Adipocyte (in vitro differentiated cells): ENCODE data around the gene RIMOC1.
"Not testable (repeated sequence)": the region's sequence is repeated elsewhere in the genome, so short reads cannot be mapped to it uniquely, and the experiment has no call there.

Source experiments
- DNase-seq: peaks from one replicate; pipeline ENCODE4 v3.0.0-alpha.2; 2015; ENCODE audit warnings: low read depth
- H3K27me3 ChIP-seq: replicated peaks from 2 replicates; pipeline ENCODE4 v1.7.0; 2013; ENCODE audit warnings: mild to moderate bottlenecking, low read length, moderate library complexity; ENCODE audit not compliant: control insufficient read depth, insufficient read depth
- H3K36me3 ChIP-seq: 2 replicates; pipeline ENCODE4 v1.7.0; 2013; ENCODE audit warnings: low read length, mild to moderate bottlenecking, moderate library complexity; ENCODE audit not compliant: control insufficient read depth, insufficient read depth, severe bottlenecking
- H3K4me1 ChIP-seq: 2 replicates; pipeline ENCODE4 v1.7.0; 2013; ENCODE audit warnings: mild to moderate bottlenecking, low read length, moderate library complexity; ENCODE audit not compliant: control insufficient read depth, insufficient read depth
- H3K4me3 ChIP-seq: 2 replicates; pipeline ENCODE4 v1.7.0; 2013; ENCODE audit warnings: mild to moderate bottlenecking, low read length, moderate library complexity
- H3K9ac ChIP-seq: 2 replicates; pipeline ENCODE4 v1.7.0; 2013; ENCODE audit warnings: mild to moderate bottlenecking, low read length, moderate library complexity
- H3K9me3 ChIP-seq: 2 replicates; pipeline ENCODE4 v1.7.0; 2013; ENCODE audit warnings: mild to moderate bottlenecking, low read length, moderate library complexity; ENCODE audit not compliant: control insufficient read depth

The RIMOC1 gene

DNA sequence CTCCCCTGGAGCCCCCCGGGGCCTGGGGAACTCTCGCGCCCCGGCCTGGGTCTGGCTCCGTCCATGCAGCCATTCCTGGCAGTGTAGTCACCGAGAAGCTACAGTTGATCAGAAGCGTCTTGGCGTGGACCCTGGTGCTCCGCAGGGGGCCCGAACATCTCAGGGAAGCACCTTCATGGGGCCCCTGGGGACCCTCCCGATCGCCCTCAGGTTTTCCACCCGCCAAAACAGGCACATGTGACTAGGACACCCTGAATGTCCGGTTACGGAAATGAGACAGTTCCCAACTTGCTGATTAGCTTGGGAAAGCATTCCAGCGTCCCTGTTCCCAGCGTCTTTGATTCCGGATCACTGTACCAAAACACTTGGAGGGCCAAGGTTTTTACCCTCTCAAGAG lies 21.4 kb downstream of the RIMOC1 start:
- no peak for DNase-seq
- peak overlapping the region; percentile 87 for H3K4me3 ChIP-seq
- no peaks in the 10 kb centered on the region for H3K9me3 ChIP-seq
- peak overlapping the region; percentile 90 for H3K9ac ChIP-seq
- H3K27me3 ChIP-seq: no peaks in the 10 kb centered on the region
- H3K36me3 ChIP-seq: peaks cover 18% of the 10 kb centered on the region
- peaks cover 11% of the 10 kb centered on the region for H3K4me1 ChIP-seq

DNA sequence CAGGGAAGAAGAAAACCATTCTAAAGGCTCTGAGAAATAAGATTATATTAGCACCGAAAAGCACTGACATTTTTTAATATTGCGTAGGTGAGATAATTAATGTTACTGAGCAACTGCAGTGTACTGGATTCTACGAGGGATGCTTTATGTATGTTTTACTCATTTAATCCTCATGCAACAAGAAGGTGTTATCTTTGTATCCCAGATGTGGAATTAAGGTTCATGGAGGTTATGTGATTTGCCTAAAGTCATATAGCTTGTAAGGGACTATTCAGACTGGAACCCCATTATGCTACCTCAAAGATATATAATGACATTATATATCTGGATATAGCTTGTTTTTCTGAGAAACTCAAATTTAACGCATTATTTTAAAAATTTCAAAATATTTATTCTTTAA lies 23.5 kb downstream of the RIMOC1 start:
- Histone ChIP-seq H3K27me3 (no peaks in the 10 kb centered on the region), H3K4me3 (no peak overlapping the region), H3K36me3 (peaks cover 10% of the 10 kb centered on the region), H3K9me3 (no peaks in the 10 kb centered on the region), H3K9ac (no peak overlapping the region), H3K4me1 (peaks cover 11% of the 10 kb centered on the region)
- DNase-seq: no peak

DNA sequence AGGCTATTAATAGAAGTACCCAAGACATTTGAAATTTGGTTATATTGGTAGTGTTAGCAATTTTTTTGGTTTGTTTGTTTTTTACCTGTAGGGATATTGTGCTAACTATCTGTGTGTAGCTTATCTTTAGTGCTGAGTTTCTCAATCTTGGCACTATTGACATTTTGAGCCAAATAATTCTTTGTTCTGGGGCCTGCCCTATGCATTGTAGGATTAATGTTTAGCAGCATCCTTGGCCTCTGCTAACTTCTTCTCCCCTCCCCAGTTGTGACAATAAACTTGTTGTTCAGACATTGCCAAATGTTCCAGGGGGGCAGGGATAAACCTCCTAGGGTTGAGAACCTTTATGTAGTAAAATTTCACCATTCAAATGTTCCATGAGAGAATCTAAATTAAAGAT lies 24.9 kb downstream of the RIMOC1 start:
- no peak overlapping the region for H3K4me3 ChIP-seq
- no peaks in the 10 kb centered on the region for H3K9me3 ChIP-seq
- peaks cover 11% of the 10 kb centered on the region for H3K4me1 ChIP-seq
- H3K27me3 ChIP-seq: no peaks in the 10 kb centered on the region
- peaks cover 14% of the 10 kb centered on the region for H3K36me3 ChIP-seq
- no peak overlapping the region for H3K9ac ChIP-seq
- DNase-seq: no peak

DNA sequence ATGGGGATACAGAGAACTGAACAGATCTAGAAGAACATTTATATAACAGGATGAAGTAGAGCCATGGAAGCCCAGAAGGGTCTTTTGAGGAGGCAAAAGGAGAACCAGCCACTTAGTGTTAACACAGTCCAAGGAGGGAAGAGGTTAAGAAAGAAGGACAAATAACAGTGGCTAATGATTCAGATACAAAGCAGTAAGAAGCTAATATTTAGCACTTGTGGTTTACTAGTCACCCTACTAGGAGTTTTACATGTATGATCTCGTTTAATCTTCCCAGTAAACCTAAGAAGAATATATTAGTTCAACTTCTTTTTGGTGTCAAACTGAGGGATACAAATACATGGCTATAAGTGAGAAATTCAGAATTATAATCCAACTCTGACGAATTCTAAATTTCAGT lies 28.6 kb downstream of the RIMOC1 start:
- H3K9ac ChIP-seq: no peak overlapping the region
- no peaks in the 10 kb centered on the region for H3K4me1 ChIP-seq
- no peaks in the 10 kb centered on the region for H3K9me3 ChIP-seq
- no peak overlapping the region for H3K4me3 ChIP-seq
- no peak for DNase-seq
- H3K27me3 ChIP-seq: no peaks in the 10 kb centered on the region
- H3K36me3 ChIP-seq: peaks cover 22% of the 10 kb centered on the region

DNA sequence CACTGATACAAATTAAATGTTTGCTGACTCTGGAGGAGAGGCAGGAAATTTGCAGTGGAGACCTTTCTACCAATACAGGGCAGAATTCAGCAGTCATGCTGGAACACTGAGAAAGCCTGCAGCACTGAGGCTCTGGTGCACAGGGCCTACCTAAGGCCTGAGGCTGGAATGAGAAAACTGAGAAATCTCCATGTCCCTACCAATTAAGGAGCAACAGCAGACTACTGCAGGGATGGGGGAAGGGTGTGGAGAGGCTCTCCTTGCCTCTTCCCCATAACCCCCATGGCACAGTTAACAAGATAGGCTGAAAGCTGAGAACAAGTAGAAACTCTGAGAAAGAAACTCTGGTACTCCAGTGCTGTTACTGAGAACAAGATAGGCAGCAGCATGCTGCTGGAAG lies 31.4 kb downstream of the RIMOC1 start:
- no peaks in the 10 kb centered on the region for H3K4me1 ChIP-seq
- H3K36me3 ChIP-seq: peaks cover 28% of the 10 kb centered on the region
- H3K27me3 ChIP-seq: no peaks in the 10 kb centered on the region
- H3K4me3 ChIP-seq: no peak overlapping the region
- no peak overlapping the region for H3K9ac ChIP-seq
- H3K9me3 ChIP-seq: no peaks in the 10 kb centered on the region
- DNase-seq: no peak

DNA sequence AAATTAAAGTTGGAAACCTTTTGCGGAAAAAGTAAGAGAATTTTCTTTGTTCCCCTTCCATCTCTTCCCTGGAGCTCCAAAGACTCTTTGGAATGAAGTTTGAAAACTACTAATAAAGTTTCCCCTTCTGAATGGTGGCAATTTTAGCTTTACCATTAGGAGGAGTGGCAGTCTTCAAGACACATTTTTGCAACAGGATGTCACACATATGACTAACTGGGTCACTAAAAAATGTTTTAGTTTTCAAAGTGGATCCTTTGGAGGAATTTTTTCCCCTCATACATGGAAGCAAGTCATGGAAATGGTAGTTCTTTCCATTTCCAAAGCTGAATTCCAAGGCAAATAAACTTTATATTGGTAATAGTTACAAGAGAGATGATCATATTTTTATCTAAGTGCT lies 36.5 kb downstream of the RIMOC1 start:
- Histone ChIP-seq H3K36me3 (peaks cover 22% of the 10 kb centered on the region), H3K9me3 (no peaks in the 10 kb centered on the region), H3K27me3 (no peaks in the 10 kb centered on the region), H3K4me1 (no peaks in the 10 kb centered on the region), H3K4me3 (no peak overlapping the region), H3K9ac (no peak overlapping the region)
- DNase-seq: peak; percentile 3

DNA sequence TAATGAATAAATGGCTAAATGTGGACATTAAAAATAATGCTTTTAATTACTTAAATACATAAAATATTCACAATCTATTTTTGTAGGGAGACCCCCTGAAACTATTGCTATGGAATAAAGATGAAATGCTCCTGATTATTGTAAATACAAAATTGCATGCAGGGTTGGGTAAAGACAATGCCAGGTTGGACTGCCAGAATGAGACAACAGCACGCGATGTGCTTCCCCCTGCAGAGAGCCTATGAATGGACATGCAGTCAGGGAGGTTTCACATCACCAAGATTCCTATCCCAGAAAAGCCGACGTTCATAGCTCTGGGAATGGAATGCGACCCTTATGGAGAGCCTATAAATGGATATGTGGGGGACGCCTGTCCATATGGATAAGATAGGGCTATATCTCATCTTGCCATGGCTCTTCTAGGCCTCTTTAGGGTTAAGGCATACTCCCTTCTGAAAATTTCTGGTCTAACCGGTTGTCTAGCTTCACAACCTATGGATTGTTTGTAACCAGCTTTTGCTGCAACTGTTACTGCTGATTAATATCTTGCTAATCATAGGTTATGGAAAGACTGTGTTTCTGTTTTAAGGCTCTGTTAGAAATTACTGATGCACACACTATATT lies 41.3 kb downstream of the RIMOC1 start:
- not testable (repeated sequence) for H3K4me1 ChIP-seq, H3K9me3 ChIP-seq, H3K9ac ChIP-seq, H3K36me3 ChIP-seq, DNase-seq, H3K4me3 ChIP-seq, H3K27me3 ChIP-seq

DNA sequence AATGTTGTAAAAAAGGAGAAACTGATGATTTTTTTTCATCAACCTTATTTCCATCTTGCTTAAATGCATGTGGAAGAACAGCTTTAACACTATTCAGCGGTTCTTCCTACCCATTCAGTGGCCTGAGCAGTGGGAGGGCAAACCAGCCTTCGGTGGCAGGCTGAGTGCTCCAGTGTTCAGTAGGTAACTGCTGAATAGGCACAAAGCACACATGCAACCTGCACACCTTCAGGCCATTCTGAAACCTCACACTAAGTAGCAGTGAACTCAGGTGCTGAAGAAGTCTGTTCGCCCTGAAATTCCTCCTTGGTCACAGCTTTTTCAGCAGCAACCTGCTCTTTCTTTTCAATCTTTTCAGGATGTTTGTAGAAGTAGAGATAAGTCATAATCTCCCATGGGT lies 47.1 kb downstream of the RIMOC1 start:
- H3K4me1 ChIP-seq: no peaks in the 10 kb centered on the region
- H3K9me3 ChIP-seq: peaks cover 9% of the 10 kb centered on the region
- no peak overlapping the region for H3K9ac ChIP-seq
- H3K4me3 ChIP-seq: no peak overlapping the region
- no peaks in the 10 kb centered on the region for H3K27me3 ChIP-seq
- no peak for DNase-seq
- H3K36me3 ChIP-seq: no peaks in the 10 kb centered on the region
